Adrenal gland (tissue), 5 donors: ENCODE results near the gene KDM6A.

Experiments used
- CTCF ChIP-seq, 6 experiments: fragments of 450-650 bp in 4 of 6; fragments of 200-600 bp in 2 of 6; sonication (generic) in 1 of 6; IDR thresholded peaks; 1 replicate in 5 of 6; 2 replicates in 1 of 6; pipeline versions ENCODE4 v1.5.1 to v1.8.0; 2016 to 2021; ENCODE audit warnings: antibody characterized with exemption in 6 of 6, mild to moderate bottlenecking in 2 of 6, moderate library complexity in 1 of 6
- POLR2A ChIP-seq, 2 donors: fragments of 450-650 bp; IDR thresholded peaks; one replicate each; pipeline ENCODE4 v1.6.1; 2017; ENCODE audit warnings: antibody characterized with exemption in 2 of 2, mild to moderate bottlenecking in 2 of 2, moderate library complexity in 1 of 2
- donor health status: DM: no; HTN: no; CAD: no.

- TF ChIP-seq POLR2A (IDR thresholded peaks at IDR 0.05) (no peak), CTCF (IDR thresholded peaks at IDR 0.05) (no peak)
Measured at GRCh38 chrX:44978976-44979375, 106.0 kb downstream of the KDM6A start.
